ENCODE data around the gene SBF2.

GRCh38 chr11:9971894-9972293 lies 322.1 kb downstream of the SBF2 start:
- no peak for TF ChIP-seq POLR2A (IDR thresholded peaks at IDR 0.05)
- TF ChIP-seq CTCF (IDR thresholded peaks at IDR 0.05), result no peak

Measured in esophagus squamous epithelium (tissue), 4 donors.